A673 (cell line): Measurements from ENCODE around the gene ROS1. TPM values are rescaled to one million over a fixed set of nuclear protein-coding genes. Genes with fewer than 3 reads are reported as not detected.
A peak's percentile ranks its signal among the peaks of the same experiment; 100 is the strongest.

Experiments
- Bru-seq: library from RNA; stranded (reverse); fragments of 400-500 nt; gene quantifications from one replicate; lab custom pipeline; 2021; lab: Mats Ljungman, UMichigan
- BruChase-seq, 2 experiments: library from RNA; stranded (reverse); fragments of 400-500 nt; gene quantifications; one replicate each; lab custom pipeline; 2021; lab: Mats Ljungman, UMichigan
- BruUV-seq: library from RNA; stranded (reverse); fragments of 400-500 nt; replicated peaks from 2 replicates; lab custom pipeline; 2021; lab: Mats Ljungman, UMichigan
- CTCF ChIA-PET: fragments of 300-600 bp; sonication (Branson Sonifier 250); formaldehyde crosslinking; loops from one replicate; lab custom pipeline; 2022; ENCODE audit warnings: antibody characterized with exemption; lab: Charles Lee
- POLR2A ChIA-PET: fragments of 300-600 bp; sonication (Branson Sonifier 250); formaldehyde crosslinking; loops from one replicate; lab custom pipeline; 2022; ENCODE audit warnings: antibody characterized with exemption; ENCODE audit not compliant: low non-redundant PET; lab: Charles Lee
- DNase-seq: peaks from one replicate; pipeline ENCODE4 v3.0.0-alpha.2; 2015; ENCODE audit warnings: low spot score
- H3K27ac ChIP-seq: fragments of 200-600 bp; sonication (generic); 2 replicates; pipeline ENCODE4 v1.5.1; 2016; ENCODE audit warnings: mixed run types, low read depth, mild to moderate bottlenecking, mixed read lengths, antibody characterized with exemption, low read length; ENCODE audit not compliant: poor library complexity, severe bottlenecking
- H3K27me3 ChIP-seq: fragments of 200-600 bp; sonication (generic); replicated peaks from 2 replicates; pipeline ENCODE4 v1.6.1; 2017; ENCODE audit warnings: mixed run types, low read depth, mild to moderate bottlenecking, mixed read lengths, antibody characterized with exemption, low read length; ENCODE audit not compliant: insufficient read depth, poor library complexity
- H3K36me3 ChIP-seq: fragments of 200-600 bp; sonication (generic); 2 replicates; pipeline ENCODE4 v1.6.1; 2016; ENCODE audit warnings: mixed run types, mild to moderate bottlenecking, mixed read lengths, antibody characterized with exemption, low read length; ENCODE audit not compliant: insufficient read depth, poor library complexity, severe bottlenecking
- H3K4me1 ChIP-seq: fragments of 200-600 bp; sonication (generic); 2 replicates; pipeline ENCODE4 v1.6.1; 2017; ENCODE audit warnings: mixed run types, mild to moderate bottlenecking, mixed read lengths, antibody characterized with exemption, low read length; ENCODE audit not compliant: insufficient read depth, poor library complexity, severe bottlenecking
- H3K4me3 ChIP-seq: fragments of 200-600 bp; sonication (generic); 2 replicates; pipeline ENCODE4 v1.5.1; 2016; ENCODE audit warnings: low read depth, mixed run types, mild to moderate bottlenecking, mixed read lengths, low read length; ENCODE audit not compliant: poor library complexity, severe bottlenecking
- H3K9me3 ChIP-seq: fragments of 200-600 bp; sonication (generic); 2 replicates; pipeline ENCODE4 v1.6.1; 2016; ENCODE audit warnings: mixed run types, low read depth, mild to moderate bottlenecking, mixed read lengths, antibody characterized with exemption, low read length; ENCODE audit not compliant: poor library complexity, severe bottlenecking
- CTCF ChIP-seq: fragments of 300-800, 200-600 bp; sonication (generic); conservative IDR thresholded peaks from 2 replicates; pipeline ENCODE4 v1.5.1; 2017; ENCODE audit warnings: low read depth, mild to moderate bottlenecking, antibody characterized with exemption, low read length, moderate library complexity, mixed read lengths
- EZH2 ChIP-seq: fragments of 200-600 bp; sonication (generic); IDR thresholded peaks from 2 replicates; pipeline ENCODE4 v1.6.1; 2017; ENCODE audit warnings: borderline replicate concordance, low read depth, mild to moderate bottlenecking, mixed read lengths, antibody characterized with exemption, low read length; ENCODE audit not compliant: poor library complexity, severe bottlenecking
- intact Hi-C: fragments of 100-400 bp; cut with micrococcal nuclease; formaldehyde crosslinking; loops from one replicate; pipeline ENCODE4 v1.10.0; 2022; ENCODE audit not compliant: unreplicated experiment
- long read RNA-seq: library from polyadenylated mRNA; stranded (forward); transcript quantifications from one replicate; pipeline ENCODE4 v2.0.0, GENCODE V29; 2022
- total RNA-seq: library from RNA; stranded (reverse); gene quantifications from 2 replicates; pipeline ENCODE4 v1.2.3, GENCODE V29; 2021

ROS1 gene
- total RNA-seq (not detected in 2 replicates), Bru-seq, nascent RNA (not detected), BruChase-seq, experiment 1, labeled RNA remaining after a 2-hour chase (percentile 5 among the genes with signal in this experiment), BruChase-seq, experiment 2, labeled RNA remaining after a 6-hour chase (not detected)
- long read RNA-seq, result 0 reads

- TF ChIP-seq CTCF, result no peak
- peaks cover 28% of the 10 kb centered on the region for H3K27me3 ChIP-seq
- H3K27ac ChIP-seq, result no peak within 1 kb of the TSS
- H3K4me3 ChIP-seq, result no peak within 1 kb of the TSS
- H3K36me3 ChIP-seq, result no peaks in the 10 kb centered on the region
- CTCF ChIA-PET, result no interaction called here
- no peak for DNase-seq
- no TSS peak for BruUV-seq
- H3K9me3 ChIP-seq, result no peaks in the 10 kb centered on the region
- intact Hi-C loops, result no loop called here
- H3K4me1 ChIP-seq, result no peaks in the 10 kb centered on the region
- POLR2A ChIA-PET, result interaction anchor here (0.6 kb wide), 1 partner anchor 11 kb away, joined by 3 read pairs; no protein-coding TSS in a partner anchor
Measured at GRCh38 chr6:117425431-117426153, at the start of gene ROS1. TSS of gene ROS1 (minus strand) at chr6:117425942. CDS start at chr6:117425656, 286 bp downstream.

- no peak for TF ChIP-seq CTCF
- TF ChIP-seq EZH2, result no peak
- H3K36me3 ChIP-seq, result no peaks in the 10 kb centered on the region
- no peak overlapping the region for H3K4me3 ChIP-seq
- ChIA-PET CTCF (no interaction called here), POLR2A (no interaction called here)
- no peaks in the 10 kb centered on the region for H3K9me3 ChIP-seq
- no peaks in the 10 kb centered on the region for H3K4me1 ChIP-seq
- peaks cover 6% of the 10 kb centered on the region for H3K27me3 ChIP-seq
- intact Hi-C loops, result no loop called here
- BruUV-seq, result no TSS peak
- DNase-seq, result no peak
- H3K27ac ChIP-seq, result no peak overlapping the region
Measured at GRCh38 chr6:117473401-117473800, 47.7 kb upstream of the ROS1 start.

- TF ChIP-seq CTCF, result no peak
- no peak for TF ChIP-seq EZH2
- Histone ChIP-seq H3K4me3 (no peak overlapping the region), H3K4me1 (no peaks in the 10 kb centered on the region), H3K27ac (no peak overlapping the region), H3K36me3 (no peaks in the 10 kb centered on the region), H3K27me3 (peaks cover 6% of the 10 kb centered on the region), H3K9me3 (no peaks in the 10 kb centered on the region)
- BruUV-seq, result no TSS peak
- intact Hi-C loops, result no loop called here
- no peak for DNase-seq
- ChIA-PET CTCF (no interaction called here), POLR2A (no interaction called here)
Measured at GRCh38 chr6:117472667-117473066, 46.9 kb upstream of the ROS1 start.
